Loucy (cell line): ENCODE measurements around the gene NRSN1.

Experiments
- H2AFZ ChIP-seq: fragments of 200-600 bp; sonication (generic); 2 replicates; pipeline ENCODE4 v1.6.0; 2016; ENCODE audit warnings: antibody characterized with exemption, mild to moderate bottlenecking, low read length, moderate library complexity
- H3F3A ChIP-seq: fragments of 200-600 bp; 2 replicates; pipeline ENCODE4 v1.6.0; 2016; ENCODE audit warnings: antibody characterized with exemption, low read depth, mild to moderate bottlenecking
- H3K27me3 ChIP-seq: fragments of 200-600 bp; sonication (generic); 2 replicates; pipeline ENCODE4 v1.6.1; 2014; ENCODE audit warnings: low read length, mild to moderate bottlenecking; ENCODE audit not compliant: insufficient read depth, poor library complexity, severe bottlenecking
- H3K36me3 ChIP-seq: fragments of 200-600 bp; sonication (generic); 2 replicates; pipeline ENCODE4 v1.6.1; 2016; ENCODE audit warnings: low read length; ENCODE audit not compliant: insufficient read depth
- H3K4me1 ChIP-seq: fragments of 200-600 bp; sonication (generic); 2 replicates; pipeline ENCODE4 v1.5.1; 2014; ENCODE audit warnings: low read length, mild to moderate bottlenecking; ENCODE audit not compliant: insufficient read depth, poor library complexity, severe bottlenecking
- H3K4me2 ChIP-seq: fragments of 200-600 bp; sonication (generic); 2 replicates; pipeline ENCODE4 v1.6.0; 2014; ENCODE audit warnings: antibody characterized with exemption, low read length, low read depth, mild to moderate bottlenecking; ENCODE audit not compliant: poor library complexity, severe bottlenecking
- H3K4me3 ChIP-seq: fragments of 200-600 bp; sonication (generic); 2 replicates; pipeline ENCODE4 v1.5.1; 2014; ENCODE audit warnings: low read length, mild to moderate bottlenecking, mixed read lengths; ENCODE audit not compliant: poor library complexity, severe bottlenecking
- H3K79me2 ChIP-seq: fragments of 200-600 bp; sonication (generic); 2 replicates; pipeline ENCODE4 v1.6.1; 2014; ENCODE audit warnings: low read length; ENCODE audit not compliant: insufficient read depth
- H3K9ac ChIP-seq: fragments of 200-600 bp; sonication (generic); 2 replicates; pipeline ENCODE4 v1.6.0; 2014; ENCODE audit warnings: mild to moderate bottlenecking, low read depth, low read length, moderate library complexity; ENCODE audit not compliant: poor library complexity, severe bottlenecking
- H3K9me2 ChIP-seq: fragments of 200-600 bp; sonication (generic); replicated peaks from 2 replicates; pipeline ENCODE4 v1.6.1; 2016; ENCODE audit warnings: low read depth, low read length, mixed read lengths
- H3K9me3 ChIP-seq: fragments of 200-600 bp; sonication (generic); 2 replicates; pipeline ENCODE4 v1.6.1; 2014; ENCODE audit warnings: mild to moderate bottlenecking, antibody characterized with exemption, low read length, low read depth; ENCODE audit not compliant: insufficient read depth
- H4K20me1 ChIP-seq: fragments of 200-600 bp; sonication (generic); 2 replicates; pipeline ENCODE4 v1.6.0; 2014; ENCODE audit warnings: antibody characterized with exemption, low read length, mild to moderate bottlenecking; ENCODE audit not compliant: insufficient read depth, poor library complexity, severe bottlenecking
- EZH2phosphoT487 ChIP-seq: fragments of 200-600 bp; IDR thresholded peaks from 2 replicates; pipeline ENCODE4 v1.6.1; 2018; ENCODE audit warnings: antibody characterized with exemption, mild to moderate bottlenecking, moderate library complexity, borderline replicate concordance
- TF ChIP-seq, protein P1 (sequence below): fragments of 200-600 bp; sonication (generic); conservative IDR thresholded peaks from 2 replicates; pipeline ENCODE4 v1.5.1; 2014; ENCODE audit warnings: mild to moderate bottlenecking, antibody characterized with exemption, low read length

The NRSN1 gene

DNA sequence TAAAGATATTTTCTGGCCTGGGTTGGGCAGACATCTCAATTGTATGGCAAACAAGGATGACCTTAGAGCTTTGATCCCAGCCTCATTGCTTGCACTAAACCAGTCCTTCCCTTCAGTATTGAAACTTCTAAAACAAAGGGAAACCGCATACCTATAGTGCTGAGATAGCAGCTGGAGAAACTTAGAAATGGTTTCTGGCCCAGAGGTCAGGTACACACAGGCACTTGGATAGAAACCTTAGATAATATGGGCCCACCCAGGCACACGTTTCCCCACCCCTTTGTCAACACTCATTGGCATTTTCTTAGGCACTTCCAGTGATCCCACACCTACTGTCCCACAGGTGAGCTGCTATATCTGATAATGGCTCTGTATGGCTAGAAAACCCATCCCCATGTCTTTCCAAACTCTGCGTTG, 22.1 kb downstream of the NRSN1 start:
- Histone ChIP-seq H3K36me3 (no peaks in the 10 kb centered on the region), H3K9me2 (no peaks in the 10 kb centered on the region), H2AFZ (no peak overlapping the region), H3K27me3 (no peaks in the 10 kb centered on the region), H3K9ac (no peak overlapping the region), H3K4me3 (no peak overlapping the region), H3K79me2 (no peaks in the 10 kb centered on the region), H4K20me1 (no peaks in the 10 kb centered on the region), H3K4me2 (no peak overlapping the region), H3K4me1 (no peaks in the 10 kb centered on the region), H3F3A (no peaks in the 10 kb centered on the region), H3K9me3 (no peaks in the 10 kb centered on the region)
- TF ChIP-seq, protein P1, sequence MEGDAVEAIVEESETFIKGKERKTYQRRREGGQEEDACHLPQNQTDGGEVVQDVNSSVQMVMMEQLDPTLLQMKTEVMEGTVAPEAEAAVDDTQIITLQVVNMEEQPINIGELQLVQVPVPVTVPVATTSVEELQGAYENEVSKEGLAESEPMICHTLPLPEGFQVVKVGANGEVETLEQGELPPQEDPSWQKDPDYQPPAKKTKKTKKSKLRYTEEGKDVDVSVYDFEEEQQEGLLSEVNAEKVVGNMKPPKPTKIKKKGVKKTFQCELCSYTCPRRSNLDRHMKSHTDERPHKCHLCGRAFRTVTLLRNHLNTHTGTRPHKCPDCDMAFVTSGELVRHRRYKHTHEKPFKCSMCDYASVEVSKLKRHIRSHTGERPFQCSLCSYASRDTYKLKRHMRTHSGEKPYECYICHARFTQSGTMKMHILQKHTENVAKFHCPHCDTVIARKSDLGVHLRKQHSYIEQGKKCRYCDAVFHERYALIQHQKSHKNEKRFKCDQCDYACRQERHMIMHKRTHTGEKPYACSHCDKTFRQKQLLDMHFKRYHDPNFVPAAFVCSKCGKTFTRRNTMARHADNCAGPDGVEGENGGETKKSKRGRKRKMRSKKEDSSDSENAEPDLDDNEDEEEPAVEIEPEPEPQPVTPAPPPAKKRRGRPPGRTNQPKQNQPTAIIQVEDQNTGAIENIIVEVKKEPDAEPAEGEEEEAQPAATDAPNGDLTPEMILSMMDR, result no peak
- no peak for TF ChIP-seq EZH2phosphoT487

DNA sequence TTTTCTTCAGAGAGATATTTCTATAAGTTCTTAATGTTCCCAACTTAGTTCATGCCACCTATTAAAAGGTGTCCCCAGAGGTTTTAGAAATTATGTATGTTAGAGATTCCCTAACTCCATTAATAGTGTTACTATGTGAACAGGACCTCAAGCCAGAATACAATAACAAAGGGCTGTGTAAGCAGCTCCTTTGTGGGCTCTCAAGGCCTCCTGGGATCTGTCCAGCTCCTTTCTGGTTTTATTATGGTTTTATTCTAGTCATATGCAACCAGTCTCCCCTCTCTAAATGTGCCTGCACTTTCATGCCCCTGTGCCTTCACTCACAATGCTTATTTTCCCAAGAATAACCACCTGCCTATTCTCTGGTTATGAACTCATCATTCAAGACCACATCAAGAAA, 22.7 kb downstream of the NRSN1 start:
- Histone ChIP-seq H3K4me2 (no peak overlapping the region), H3K9me3 (no peaks in the 10 kb centered on the region), H3F3A (no peaks in the 10 kb centered on the region), H4K20me1 (no peaks in the 10 kb centered on the region), H3K4me3 (no peak overlapping the region), H3K36me3 (no peaks in the 10 kb centered on the region), H2AFZ (no peak overlapping the region), H3K9ac (no peak overlapping the region), H3K79me2 (no peaks in the 10 kb centered on the region), H3K27me3 (no peaks in the 10 kb centered on the region), H3K9me2 (no peaks in the 10 kb centered on the region), H3K4me1 (no peaks in the 10 kb centered on the region)
- TF ChIP-seq, protein P1, result no peak
- TF ChIP-seq EZH2phosphoT487, result no peak

DNA sequence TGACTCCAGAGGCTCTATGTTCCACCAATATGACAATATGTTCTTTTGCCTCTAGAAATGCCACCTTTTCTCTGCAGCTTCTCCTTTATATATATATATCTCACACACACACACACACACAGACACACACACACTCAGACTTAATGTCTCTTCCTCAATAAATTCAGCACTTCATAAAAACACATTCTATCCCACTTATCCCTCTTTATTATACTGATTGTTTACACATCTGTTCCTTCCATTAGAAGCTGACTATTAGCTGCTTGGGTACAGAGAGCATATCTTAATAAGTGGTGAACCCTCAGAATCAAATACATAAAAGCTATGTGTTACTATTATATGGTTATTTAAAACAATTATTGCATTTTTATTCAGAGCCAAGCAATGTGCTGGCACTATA, 23.3 kb downstream of the NRSN1 start:
- Histone ChIP-seq H3K9ac (no peak overlapping the region), H3K4me2 (no peak overlapping the region), H3K36me3 (no peaks in the 10 kb centered on the region), H3K79me2 (no peaks in the 10 kb centered on the region), H3K9me3 (no peaks in the 10 kb centered on the region), H3F3A (no peaks in the 10 kb centered on the region), H4K20me1 (no peaks in the 10 kb centered on the region), H3K27me3 (no peaks in the 10 kb centered on the region), H3K4me3 (no peak overlapping the region), H3K4me1 (no peaks in the 10 kb centered on the region), H3K9me2 (no peaks in the 10 kb centered on the region), H2AFZ (no peak overlapping the region)
- TF ChIP-seq, protein P1, result no peak
- no peak for TF ChIP-seq EZH2phosphoT487
